B cell (primary cell): Measurements from ENCODE around the gene EVC. TPM values are rescaled to one million over a fixed set of nuclear protein-coding genes. Genes with fewer than 3 reads are reported as not detected.

ENCODE experiments used
- ATAC-seq: fragments of 200-7000 bp; cut with Tn5 transposase; one replicate; pipeline ENCODE4 v1.10.0; 2021; ENCODE audit warnings: low read depth, mild to moderate bottlenecking, moderate number of reproducible peaks, moderate library complexity
- CTCF ChIA-PET: fragments of 350-600 bp; sonication (Branson Sonifier 250); formaldehyde crosslinking; loops from one replicate; lab custom pipeline; 2021; ENCODE audit warnings: antibody characterized with exemption, inconsistent platforms; lab: Charles Lee
- POLR2A ChIA-PET: fragments of 350-600 bp; sonication (Branson Sonifier 250); formaldehyde crosslinking; loops from one replicate; lab custom pipeline; 2021; ENCODE audit warnings: antibody characterized with exemption; lab: Charles Lee
- DNase-seq: peaks from one replicate; pipeline ENCODE4 v3.0.0; 2013
- H2AFZ ChIP-seq: 2 replicates; pipeline ENCODE4 v1.6.1; 2012; ENCODE audit warnings: mild to moderate bottlenecking, low read depth, low read length; ENCODE audit not compliant: insufficient read depth, poor library complexity, severe bottlenecking
- H3K27ac ChIP-seq, 2 donors: 1 replicate in 1 of 2; 2 replicates in 1 of 2; pipeline ENCODE4 v1.5.1; 2012 to 2013; ENCODE audit warnings: low read length in 2 of 2, mild to moderate bottlenecking in 2 of 2, moderate library complexity in 1 of 2
- H3K27me3 ChIP-seq, 4 experiments: fragments of 200-600 bp in 1 of 4; sonication (generic) in 1 of 4; replicated peaks in 1 of 4; 1 replicate in 2 of 4; 2 replicates in 2 of 4; pipeline versions ENCODE4 v1.6.1 to v1.7.0; 2013 to 2016; ENCODE audit warnings: low read length in 3 of 4, mild to moderate bottlenecking in 2 of 4, mixed read lengths in 1 of 4, moderate library complexity in 1 of 4; ENCODE audit not compliant: insufficient read depth in 4 of 4, control insufficient read depth in 3 of 4; ENCODE audit errors: control extremely low read depth in 1 of 4
- H3K36me3 ChIP-seq, 2 experiments: replicated peaks in 1 of 2; 1 replicate in 1 of 2; 2 replicates in 1 of 2; pipeline versions ENCODE4 v1.6.1 to v1.7.1; 2013; ENCODE audit warnings: low read length in 1 of 2; ENCODE audit not compliant: insufficient read depth in 2 of 2, control insufficient read depth in 1 of 2; ENCODE audit errors: control extremely low read depth in 1 of 2, extremely low read depth in 1 of 2
- H3K4me1 ChIP-seq, 2 donors: fragments of 200-600 bp in 1 of 2; sonication (generic) in 1 of 2; 1 replicate in 1 of 2; 2 replicates in 1 of 2; pipeline versions ENCODE4 v1.5.1 to v1.6.1; 2013 to 2017; ENCODE audit warnings: low read length in 2 of 2; ENCODE audit not compliant: control insufficient read depth in 2 of 2, insufficient read depth in 2 of 2
- H3K4me2 ChIP-seq: replicated peaks from 2 replicates; pipeline ENCODE3; 2012; ENCODE audit warnings: mild to moderate bottlenecking, low read depth, low read length; ENCODE audit not compliant: poor library complexity, severe bottlenecking
- H3K4me3 ChIP-seq, 5 experiments: fragments of 200-600 bp in 1 of 5; sonication (generic) in 1 of 5; 1 replicate in 3 of 5; 2 replicates in 2 of 5; pipeline versions ENCODE4 v1.5.1 to v1.7.0; 2011 to 2016; ENCODE audit warnings: low read length in 4 of 5, mild to moderate bottlenecking in 4 of 5, low read depth in 2 of 5, control low read depth in 1 of 5, moderate library complexity in 1 of 5; ENCODE audit not compliant: insufficient read depth in 1 of 5; ENCODE audit errors: control extremely low read depth in 1 of 5, extremely low read depth in 1 of 5
- H3K79me2 ChIP-seq: fragments of 200-600 bp; sonication (generic); one replicate; pipeline ENCODE4 v1.6.0; 2016; ENCODE audit warnings: low read length; ENCODE audit not compliant: control insufficient read depth, insufficient read depth
- H3K9ac ChIP-seq: fragments of 200-600 bp; sonication (generic); 2 replicates; pipeline ENCODE4 v1.6.1; 2017; ENCODE audit warnings: mild to moderate bottlenecking, low read length, moderate library complexity
- H3K9me3 ChIP-seq, 3 donors: one replicate each; pipeline versions ENCODE4 v1.6.1 to v1.7.1; 2013; ENCODE audit warnings: low read length in 2 of 3; ENCODE audit not compliant: control insufficient read depth in 2 of 3, insufficient read depth in 1 of 3; ENCODE audit errors: control extremely low read depth in 1 of 3
- H4K20me1 ChIP-seq: 2 replicates; pipeline ENCODE4 v1.6.0; 2012; ENCODE audit warnings: mild to moderate bottlenecking, low read length; ENCODE audit not compliant: insufficient read depth, control insufficient read depth, poor library complexity, severe bottlenecking
- H3K27ac Mint-ChIP-seq: one replicate; pipeline ENCODE4 v1.8.0; 2021; ENCODE audit warnings: mixed read lengths
- H3K27me3 Mint-ChIP-seq: one replicate; pipeline ENCODE4 v1.8.0; 2021; ENCODE audit warnings: mixed read lengths
- H3K4me1 Mint-ChIP-seq: one replicate; pipeline ENCODE4 v1.8.0; 2021; ENCODE audit warnings: mixed read lengths
- H3K4me3 Mint-ChIP-seq: one replicate; pipeline ENCODE4 v1.8.0; 2021; ENCODE audit warnings: mixed read lengths
- H3K9me3 Mint-ChIP-seq: one replicate; pipeline ENCODE4 v1.8.0; 2022; ENCODE audit warnings: mixed read lengths; ENCODE audit not compliant: insufficient read depth
- EZH2 ChIP-seq: IDR thresholded peaks from 2 replicates; pipeline ENCODE4 v1.6.1; 2012; ENCODE audit warnings: borderline replicate concordance, low read depth, mild to moderate bottlenecking, moderate library complexity, low read length; ENCODE audit not compliant: insufficient read depth, poor library complexity, severe bottlenecking
- WGBS: methylation state at CpG from one replicate; pipeline ENCODE4 v1.1.5; 2013; ENCODE audit warnings: missing lambda C conversion rate; ENCODE audit not compliant: insufficient coverage; 5-methylcytosine and 5-hydroxymethylcytosine counted together
- intact Hi-C: fragments of 100-400 bp; cut with micrococcal nuclease; formaldehyde crosslinking; loops from one replicate; pipeline ENCODE4 v1.10.0; 2022
- polyA plus RNA-seq: library from polyadenylated mRNA; depleted of rRNA; stranded (reverse); fragments of >200 nt; gene quantifications from 2 replicates; pipeline ENCODE4 v1.2.3, GENCODE V29; 2012
- total RNA-seq, 2 donors: library from RNA; stranded (reverse); fragments of 120-200 nt in 1 of 2; gene quantifications; 1 replicate in 1 of 2; 2 replicates in 1 of 2; pipeline versions ENCODE4 v1.2.3 to v1.2.4, GENCODE V29; 2013 to 2022
- TF ChIP-seq, protein P1 (sequence below): fragments of 200-600 bp; IDR thresholded peaks from one replicate; pipeline ENCODE4 v1.8.0; 2022; ENCODE audit warnings: antibody characterized with exemption, mild to moderate bottlenecking

The EVC gene
- total and polyA plus RNA-seq, 2 donors (not counting 1 experiment from before 2014, with no cell fraction given), result 1.5 TPM; not detected in 1

DNA sequence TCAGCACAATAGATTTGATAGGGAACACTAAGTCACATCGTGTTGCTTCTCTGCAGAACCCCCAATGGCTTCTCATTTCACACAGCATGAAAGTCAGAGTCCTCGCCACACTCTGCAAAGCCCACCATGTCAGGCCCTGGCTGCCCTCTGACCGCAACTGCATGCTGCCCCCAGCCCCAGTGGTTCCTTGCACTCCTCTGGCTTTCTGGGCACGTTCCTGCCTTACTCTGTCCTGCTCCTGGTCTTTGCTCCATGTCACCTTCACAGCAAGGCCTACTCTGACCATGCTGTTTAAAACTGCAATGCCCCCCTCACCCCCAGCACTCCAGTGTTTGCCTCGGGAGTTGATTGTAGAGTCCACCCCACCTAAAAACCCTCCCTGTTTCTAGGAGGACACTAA, 78.1 kb downstream of the EVC start:
- Histone ChIP-seq H2AFZ (no peak overlapping the region), H3K27me3 (no peaks in the 10 kb centered on the region), H3K27ac (no peak overlapping the region), H3K4me1 (no peaks in the 10 kb centered on the region), H3K79me2 (no peaks in the 10 kb centered on the region), H3K9ac (no peak overlapping the region), H4K20me1 (no peaks in the 10 kb centered on the region), H3K9me3 (peaks cover 0 to 13% (median 5%) of the 10 kb centered on the region in 3 donors), H3K36me3 (no peaks in the 10 kb centered on the region), H3K4me3 (no peak overlapping the region), H3K4me2 (no peak overlapping the region)
- DNase-seq (no peak), ATAC-seq (no peak)
- no peaks in the 10 kb centered on the region for H3K27me3 Mint-ChIP-seq
- intact Hi-C loops, result no loop called here
- H3K4me1 Mint-ChIP-seq, result no peaks in the 10 kb centered on the region
- no peak overlapping the region for H3K4me3 Mint-ChIP-seq
- POLR2A ChIA-PET, result no interaction called here
- WGBS, result 78% methylated on average over 5 of the region's 5 CpGs
- peaks cover 3% of the 10 kb centered on the region for H3K9me3 Mint-ChIP-seq
- CTCF ChIA-PET, result no interaction called here
- TF ChIP-seq, protein P1, sequence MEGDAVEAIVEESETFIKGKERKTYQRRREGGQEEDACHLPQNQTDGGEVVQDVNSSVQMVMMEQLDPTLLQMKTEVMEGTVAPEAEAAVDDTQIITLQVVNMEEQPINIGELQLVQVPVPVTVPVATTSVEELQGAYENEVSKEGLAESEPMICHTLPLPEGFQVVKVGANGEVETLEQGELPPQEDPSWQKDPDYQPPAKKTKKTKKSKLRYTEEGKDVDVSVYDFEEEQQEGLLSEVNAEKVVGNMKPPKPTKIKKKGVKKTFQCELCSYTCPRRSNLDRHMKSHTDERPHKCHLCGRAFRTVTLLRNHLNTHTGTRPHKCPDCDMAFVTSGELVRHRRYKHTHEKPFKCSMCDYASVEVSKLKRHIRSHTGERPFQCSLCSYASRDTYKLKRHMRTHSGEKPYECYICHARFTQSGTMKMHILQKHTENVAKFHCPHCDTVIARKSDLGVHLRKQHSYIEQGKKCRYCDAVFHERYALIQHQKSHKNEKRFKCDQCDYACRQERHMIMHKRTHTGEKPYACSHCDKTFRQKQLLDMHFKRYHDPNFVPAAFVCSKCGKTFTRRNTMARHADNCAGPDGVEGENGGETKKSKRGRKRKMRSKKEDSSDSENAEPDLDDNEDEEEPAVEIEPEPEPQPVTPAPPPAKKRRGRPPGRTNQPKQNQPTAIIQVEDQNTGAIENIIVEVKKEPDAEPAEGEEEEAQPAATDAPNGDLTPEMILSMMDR, result no peak
- TF ChIP-seq EZH2, result no peak
- H3K27ac Mint-ChIP-seq, result no peak overlapping the region

DNA sequence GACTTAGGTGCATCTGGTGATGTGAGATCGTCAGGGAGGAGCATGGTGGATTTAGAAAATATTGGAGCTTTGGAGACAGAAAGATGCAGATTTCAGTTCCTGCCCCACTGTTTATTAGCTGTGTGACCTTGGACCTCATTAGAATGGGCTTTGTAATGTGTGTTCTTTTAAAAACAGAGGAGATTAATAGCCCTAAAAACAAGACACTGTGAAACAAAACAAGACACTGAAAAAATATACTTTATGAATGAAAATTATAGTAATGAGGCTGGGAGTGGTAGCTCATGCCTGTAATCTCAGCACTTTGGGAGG, 79.5 kb downstream of the EVC start:
- Mint-ChIP-seq H3K27ac (no peak overlapping the region), H3K4me3 (no peak overlapping the region), H3K9me3 (peaks cover 3% of the 10 kb centered on the region), H3K4me1 (no peaks in the 10 kb centered on the region), H3K27me3 (no peaks in the 10 kb centered on the region)
- no peak overlapping the region for H3K4me3 ChIP-seq
- no peak overlapping the region for H3K9ac ChIP-seq
- no peak overlapping the region for H3K4me2 ChIP-seq
- no peaks in the 10 kb centered on the region for H3K79me2 ChIP-seq
- peaks cover 0 to 16% (median 5%) of the 10 kb centered on the region in 3 donors for H3K9me3 ChIP-seq
- POLR2A ChIA-PET, result no interaction called here
- H3K4me1 ChIP-seq, result no peaks in the 10 kb centered on the region
- H2AFZ ChIP-seq, result no peak overlapping the region
- no peak for DNase-seq
- WGBS, result 89% methylated on average over 1 of the region's 1 CpG
- no peaks in the 10 kb centered on the region for H3K36me3 ChIP-seq
- CTCF ChIA-PET, result no interaction called here
- TF ChIP-seq EZH2, result no peak
- TF ChIP-seq, protein P1, result no peak
- no peak overlapping the region for H3K27ac ChIP-seq
- no peaks in the 10 kb centered on the region for H3K27me3 ChIP-seq
- no peaks in the 10 kb centered on the region for H4K20me1 ChIP-seq
- no peak for ATAC-seq
- intact Hi-C loops, result no loop called here
